H9 (cell line): ENCODE measurements around the gene PMPCB. TPM values are rescaled to one million over a fixed set of nuclear protein-coding genes. Genes with fewer than 3 reads are reported as not detected.
"Not testable (repeated sequence)": the region's sequence is repeated elsewhere in the genome, so short reads cannot be mapped to it uniquely, and the experiment has no call there.

Experiments used
- DNase-seq: peaks from one replicate; pipeline ENCODE4 v3.0.0-alpha.2; 2017
- H2AFZ ChIP-seq: one replicate; pipeline ENCODE4 v1.6.1; 2013; ENCODE audit warnings: mild to moderate bottlenecking, low read length, control low read depth, moderate library complexity
- H2AK5ac ChIP-seq: 2 replicates; pipeline ENCODE4 v1.6.1; 2013; ENCODE audit warnings: low read length, control low read depth, mixed read lengths; ENCODE audit not compliant: insufficient read length
- H2BK120ac ChIP-seq: one replicate; pipeline ENCODE4 v1.6.1; 2013; ENCODE audit warnings: low read depth, mild to moderate bottlenecking, low read length, control low read depth, inconsistent platforms; ENCODE audit not compliant: poor library complexity, severe bottlenecking
- H2BK12ac ChIP-seq: 2 replicates; pipeline ENCODE4 v1.6.1; 2013; ENCODE audit warnings: low read length, control low read depth, mixed read lengths, low read depth; ENCODE audit not compliant: insufficient read length
- H2BK15ac ChIP-seq: 2 replicates; pipeline ENCODE4 v1.6.1; 2013; ENCODE audit warnings: low read depth, low read length, control low read depth
- H2BK20ac ChIP-seq: one replicate; pipeline ENCODE4 v1.6.1; 2013; ENCODE audit warnings: low read depth, mild to moderate bottlenecking, low read length, control low read depth, inconsistent platforms; ENCODE audit not compliant: poor library complexity, severe bottlenecking
- H2BK5ac ChIP-seq: 2 replicates; pipeline ENCODE4 v1.6.1; 2013; ENCODE audit warnings: low read length, control low read depth, mixed read lengths; ENCODE audit not compliant: insufficient read length
- H3K14ac ChIP-seq: 2 replicates; pipeline ENCODE4 v1.6.1; 2013; ENCODE audit warnings: low read length, control low read depth; ENCODE audit not compliant: insufficient read depth
- H3K18ac ChIP-seq: 2 replicates; pipeline ENCODE4 v1.6.1; 2013; ENCODE audit warnings: low read depth, mild to moderate bottlenecking, mixed read lengths, low read length, control low read depth; ENCODE audit not compliant: insufficient read length
- H3K23ac ChIP-seq: 2 replicates; pipeline ENCODE4 v1.6.1; 2013; ENCODE audit warnings: low read length, control low read depth, mixed read lengths, low read depth; ENCODE audit not compliant: insufficient read length
- H3K23me2 ChIP-seq: 2 replicates; pipeline ENCODE4 v1.6.1; 2013; ENCODE audit warnings: low read depth, mild to moderate bottlenecking, mixed read lengths, low read length, control low read depth; ENCODE audit not compliant: insufficient read length, poor library complexity, severe bottlenecking
- H3K27ac ChIP-seq: 2 replicates; pipeline ENCODE4 v1.5.1; 2013; ENCODE audit warnings: low read length, control low read depth, mixed read lengths, low read depth; ENCODE audit not compliant: insufficient read length
- H3K27me3 ChIP-seq: 2 replicates; pipeline ENCODE4 v1.6.1; 2013; ENCODE audit warnings: low read length, control low read depth, inconsistent platforms; ENCODE audit not compliant: insufficient read depth
- H3K4ac ChIP-seq: 2 replicates; pipeline ENCODE4 v1.6.1; 2013; ENCODE audit warnings: low read depth, mild to moderate bottlenecking, control low read depth, inconsistent platforms, low read length, moderate library complexity
- H3K4me1 ChIP-seq: 2 replicates; pipeline ENCODE4 v1.6.1; 2013; ENCODE audit warnings: low read length, control low read depth, inconsistent platforms; ENCODE audit not compliant: insufficient read depth
- H3K4me2 ChIP-seq: 2 replicates; pipeline ENCODE4 v1.6.1; 2013; ENCODE audit warnings: low read length, control low read depth, mixed read lengths; ENCODE audit not compliant: insufficient read length, insufficient read depth
- H3K56ac ChIP-seq: 2 replicates; pipeline ENCODE4 v1.6.1; 2013; ENCODE audit warnings: low read depth, mild to moderate bottlenecking, mixed read lengths, low read length, control low read depth; ENCODE audit not compliant: insufficient read length
- H3K79me1 ChIP-seq: 2 replicates; pipeline ENCODE4 v1.6.1; 2013; ENCODE audit warnings: low read depth, mild to moderate bottlenecking, moderate library complexity, low read length, control low read depth, inconsistent platforms; ENCODE audit not compliant: insufficient read depth, poor library complexity, severe bottlenecking
- H3K79me2 ChIP-seq: 2 replicates; pipeline ENCODE4 v1.6.1; 2013; ENCODE audit warnings: low read length, control low read depth, inconsistent platforms; ENCODE audit not compliant: insufficient read depth
- H3K9ac ChIP-seq: 2 replicates; pipeline ENCODE4 v1.6.1; 2013; ENCODE audit warnings: low read length, control low read depth, mixed read lengths; ENCODE audit not compliant: insufficient read length; ENCODE audit errors: extremely low read depth
- H3K9me3 ChIP-seq: one replicate; pipeline ENCODE4 v1.6.1; 2013; ENCODE audit warnings: low read depth, low read length, inconsistent platforms; ENCODE audit not compliant: control insufficient read depth
- H3T11ph ChIP-seq: one replicate; pipeline ENCODE4 v1.6.1; 2013; ENCODE audit warnings: mild to moderate bottlenecking, low read length, control low read depth, inconsistent platforms
- H4K20me1 ChIP-seq: one replicate; pipeline ENCODE4 v1.6.1; 2013; ENCODE audit not compliant: control insufficient read depth, insufficient read length, insufficient read depth
- H4K5ac ChIP-seq: 2 replicates; pipeline ENCODE4 v1.6.1; 2013; ENCODE audit warnings: low read depth, mild to moderate bottlenecking, mixed read lengths, low read length, control low read depth; ENCODE audit not compliant: insufficient read length
- H4K8ac ChIP-seq: replicated peaks from 2 replicates; pipeline ENCODE4 v1.6.1; 2013; ENCODE audit warnings: low read length, control low read depth, mixed read lengths, low read depth; ENCODE audit not compliant: insufficient read length
- H4K91ac ChIP-seq: 2 replicates; pipeline ENCODE4 v1.6.1; 2013; ENCODE audit warnings: low read depth, mild to moderate bottlenecking, moderate library complexity, mixed read lengths, low read length, control low read depth; ENCODE audit not compliant: insufficient read length
- H3K27ac Mint-ChIP-seq, 3 experiments: 2 replicates in 2 of 3; 3 replicates in 1 of 3; pipeline ENCODE4 v1.8.0; 2020 to 2021; ENCODE audit warnings: mixed read lengths in 3 of 3, mild to moderate bottlenecking in 1 of 3, moderate library complexity in 1 of 3
- H3K27me3 Mint-ChIP-seq: 2 replicates; pipeline ENCODE4 v1.8.0; 2021; ENCODE audit warnings: low read depth, mild to moderate bottlenecking, moderate library complexity, mixed read lengths
- H3K36me3 Mint-ChIP-seq, 3 experiments: 2 replicates in 2 of 3; 3 replicates in 1 of 3; pipeline ENCODE4 v1.8.0; 2020 to 2021; ENCODE audit warnings: low read depth in 3 of 3, mixed read lengths in 3 of 3; ENCODE audit not compliant: insufficient read depth in 1 of 3
- H3K4me1 Mint-ChIP-seq, 2 experiments: 2 replicates each; pipeline ENCODE4 v1.8.0; 2020; ENCODE audit warnings: mixed read lengths in 2 of 2
- H3K4me3 Mint-ChIP-seq, 2 experiments: 2 replicates in 1 of 2; 3 replicates in 1 of 2; pipeline ENCODE4 v1.8.0; 2020 to 2021; ENCODE audit warnings: mild to moderate bottlenecking in 2 of 2, mixed read lengths in 2 of 2, moderate library complexity in 1 of 2
- H3K9me3 Mint-ChIP-seq, 2 experiments: 2 replicates in 1 of 2; 3 replicates in 1 of 2; pipeline ENCODE4 v1.8.0; 2020; ENCODE audit warnings: mild to moderate bottlenecking in 2 of 2, mixed read lengths in 2 of 2, moderate library complexity in 1 of 2
- WGBS: extraction: QIAGEN DNeasy Blood & Tissue Kit; methylation state at CpG from one replicate; pipeline ENCODE4 v1.1.7; 2013; ENCODE audit warnings: missing lambda C conversion rate, low lambda C conversion rate, mixed read lengths; ENCODE audit not compliant: insufficient read length; ENCODE audit errors: extremely low coverage; 5-methylcytosine and 5-hydroxymethylcytosine counted together
- total RNA-seq: library from RNA; stranded (reverse); gene quantifications from 2 replicates; pipeline ENCODE4 v1.2.1, GENCODE V29; 2021

PMPCB gene
- total RNA-seq, 1 experiment from 2014 or later = 90.6 TPM

DNA sequence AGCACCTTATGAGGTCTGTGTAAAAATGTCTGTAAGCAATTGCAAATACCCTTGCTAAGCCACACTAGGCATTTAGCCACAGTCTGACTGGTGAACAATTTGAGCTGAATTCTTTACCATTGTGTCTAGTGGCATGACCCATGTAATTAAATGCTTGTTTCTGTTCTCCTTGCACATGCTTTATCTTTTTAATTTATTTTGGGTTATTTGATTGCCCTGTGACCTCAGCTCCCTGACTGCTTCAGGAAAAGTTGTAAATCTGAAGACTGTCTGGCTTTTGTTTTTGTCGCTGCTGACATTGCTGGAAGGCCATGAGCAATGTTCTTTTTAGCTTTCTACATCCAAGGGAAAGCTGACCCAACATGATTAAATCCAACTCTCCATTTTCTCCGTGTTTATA, 31.0 kb upstream of the PMPCB start:
- H2BK12ac ChIP-seq, H3K27ac Mint-ChIP-seq, H2BK15ac ChIP-seq, H3K79me2 ChIP-seq, H3K14ac ChIP-seq, H2AK5ac ChIP-seq, H3K23ac ChIP-seq, H2AFZ ChIP-seq, H3K9me3 ChIP-seq, H4K20me1 ChIP-seq, H3K4me3 Mint-ChIP-seq, H3K27me3 ChIP-seq, H3K23me2 ChIP-seq, H4K8ac ChIP-seq, H3K4me2 ChIP-seq, H3K4me1 Mint-ChIP-seq, H3K27me3 Mint-ChIP-seq, H3T11ph ChIP-seq, H4K5ac ChIP-seq, H4K91ac ChIP-seq, H2BK20ac ChIP-seq, DNase-seq, H2BK120ac ChIP-seq, H3K9ac ChIP-seq, H3K36me3 Mint-ChIP-seq, H3K9me3 Mint-ChIP-seq, H3K79me1 ChIP-seq, H3K4me1 ChIP-seq, H3K56ac ChIP-seq, H3K27ac ChIP-seq, H3K4ac ChIP-seq, H3K18ac ChIP-seq, H2BK5ac ChIP-seq: not testable (repeated sequence)
- WGBS = no CpG with 5 or more reads among the region's 2 CpGs

GRCh38 chr7:103273374-103273773, 23.9 kb upstream of the PMPCB start:
- H3K27me3 Mint-ChIP-seq, H3K9me3 ChIP-seq, H2BK15ac ChIP-seq, H4K8ac ChIP-seq, H2BK120ac ChIP-seq, H4K20me1 ChIP-seq, H4K5ac ChIP-seq, H3K14ac ChIP-seq, H3K4me3 Mint-ChIP-seq, H3K27me3 ChIP-seq, H2BK12ac ChIP-seq, H3K56ac ChIP-seq, H3K4ac ChIP-seq, H3T11ph ChIP-seq, H2AFZ ChIP-seq, DNase-seq, H3K36me3 Mint-ChIP-seq, H3K27ac Mint-ChIP-seq, H3K9me3 Mint-ChIP-seq, H3K4me2 ChIP-seq, H3K4me1 ChIP-seq, H2AK5ac ChIP-seq, H2BK20ac ChIP-seq, H2BK5ac ChIP-seq, H3K27ac ChIP-seq, H3K79me1 ChIP-seq, H3K9ac ChIP-seq, H3K4me1 Mint-ChIP-seq, H3K23ac ChIP-seq, H3K23me2 ChIP-seq, H4K91ac ChIP-seq, H3K18ac ChIP-seq, H3K79me2 ChIP-seq: not testable (repeated sequence)
- WGBS = no CpG with 5 or more reads among the region's 6 CpGs
